Measurements from ENCODE around the gene DLK2.
"Not testable (repeated sequence)": the region's sequence is repeated elsewhere in the genome, so short reads cannot be mapped to it uniquely, and the experiment has no call there.

Gene DLK2

GRCh38 chr6:43421831-43422230, 33.5 kb downstream of the DLK2 start:
- DNase-seq, result no peak

GRCh38 chr6:43420012-43420709, 35.2 kb downstream of the DLK2 start:
- DNase-seq, result no peak

GRCh38 chr6:43416935-43417334, 38.4 kb downstream of the DLK2 start:
- DNase-seq, result no peak

- not testable (repeated sequence) for DNase-seq
Observed at GRCh38 chr6:43415275-43415674, 40.1 kb downstream of the DLK2 start.

- no peak for DNase-seq
Observed at GRCh38 chr6:43413002-43413401, 42.3 kb downstream of the DLK2 start.

- DNase-seq, result no peak
Observed at GRCh38 chr6:43412541-43412940, 42.8 kb downstream of the DLK2 start.

GRCh38 chr6:43410776-43411175, 44.6 kb downstream of the DLK2 start:
- not testable (repeated sequence) for DNase-seq

GRCh38 chr6:43408259-43408658, 47.1 kb downstream of the DLK2 start:
- no peak for DNase-seq

GRCh38 chr6:43407296-43407695, 48.1 kb downstream of the DLK2 start:
- no peak for DNase-seq

GRCh38 chr6:43405354-43405753, 50.0 kb downstream of the DLK2 start:
- no peak for DNase-seq

GRCh38 chr6:43402820-43403219, 52.5 kb downstream of the DLK2 start:
- DNase-seq, result no peak

- DNase-seq, result no peak
Observed at GRCh38 chr6:43401730-43402129, 53.6 kb downstream of the DLK2 start.

All from right hindlimb (tissue), 1 donor.